Transverse colon (tissue), 4 donors: ENCODE measurements around the gene GZMM. TPM values are rescaled to one million over a fixed set of nuclear protein-coding genes. Genes with fewer than 3 reads are reported as not detected.

Experiments
- DNase-seq: peaks from one replicate; pipeline ENCODE4 v3.0.0-alpha.2; 2019
- H3K27ac ChIP-seq, 4 donors: fragments of 200-600 bp; sonication (generic); 2 replicates each; pipeline ENCODE4 v1.5.1; 2016 to 2018; ENCODE audit warnings: inconsistent platforms in 4 of 4
- H3K27me3 ChIP-seq: fragments of 200-600 bp; sonication (generic); 2 replicates; pipeline ENCODE4 v1.5.1; 2017; ENCODE audit warnings: inconsistent platforms
- H3K36me3 ChIP-seq, 4 donors: fragments of 200-600 bp; sonication (generic); 2 replicates each; pipeline ENCODE4 v1.5.1; 2017 to 2019; ENCODE audit warnings: inconsistent platforms in 4 of 4
- H3K4me1 ChIP-seq, 4 donors: fragments of 200-600 bp; sonication (generic); 2 replicates each; pipeline ENCODE4 v1.5.1; 2017 to 2020; ENCODE audit warnings: inconsistent platforms in 4 of 4
- H3K4me3 ChIP-seq, 4 donors: fragments of 200-600 bp; sonication (generic); 1 replicate in 1 of 4; 2 replicates in 3 of 4; pipeline versions ENCODE4 v1.5.1 to v1.6.1; 2017 to 2019; ENCODE audit warnings: inconsistent platforms in 4 of 4
- H3K9me3 ChIP-seq, 2 donors: fragments of 200-600 bp; sonication (generic); 2 replicates each; pipeline ENCODE4 v1.5.1; 2017 to 2019; ENCODE audit warnings: inconsistent platforms in 2 of 2
- CTCF ChIP-seq, 5 experiments: fragments of 200-600 bp in 3 of 5; fragments of 450-650 bp in 2 of 5; sonication (generic) in 3 of 5; IDR thresholded peaks; 1 replicate in 2 of 5; 2 replicates in 3 of 5; pipeline ENCODE4 v1.5.1; 2016 to 2017; ENCODE audit warnings: antibody characterized with exemption in 5 of 5, inconsistent platforms in 3 of 5, mild to moderate bottlenecking in 2 of 5, moderate library complexity in 1 of 5
- EP300 ChIP-seq: sonication (generic); formaldehyde crosslinking; IDR thresholded peaks from one replicate; pipeline ENCODE4 v1.6.1; 2017; ENCODE audit warnings: antibody characterized with exemption, low read depth
- POLR2A ChIP-seq: fragments of 450-650 bp; IDR thresholded peaks from one replicate; pipeline ENCODE4 v1.6.1; 2016; ENCODE audit warnings: antibody characterized with exemption, mild to moderate bottlenecking, moderate library complexity
- POLR2AphosphoS5 ChIP-seq, 3 donors: sonication (generic); formaldehyde crosslinking; IDR thresholded peaks; one replicate each; pipeline ENCODE4 v1.6.1; 2016; ENCODE audit warnings: antibody characterized with exemption in 3 of 3
- WGBS, 2 donors: methylation state at CpG; one replicate each; pipeline ENCODE4 v1.1.5; 2018; ENCODE audit warnings: low coverage in 1 of 2; 5-methylcytosine and 5-hydroxymethylcytosine counted together
- in situ Hi-C, 4 donors: fragments of 200-750 bp; cut with MboI; loops; one replicate each; pipeline versions ENCODE4 v1.15.0 to v1.15.1; 2017; ENCODE audit warnings: low sequenced_read_pairs in 3 of 4, low pct_ligation_motif_present in 1 of 4, low pct_unique_long_range_greater_than_20kb in 1 of 4
- intact Hi-C: fragments of 100-400 bp; cut with DNase I; formaldehyde crosslinking; loops from one replicate; pipeline ENCODE4 v1.15.1; 2023; ENCODE audit warnings: low total_unique reads
- total RNA-seq, 4 donors: library from RNA; depleted of rRNA; stranded (reverse); fragments of >200 nt; gene quantifications; one replicate each; pipeline ENCODE4 v1.1.0, GENCODE V29; 2016

The GZMM gene
- total RNA-seq, 4 donors from 2014 or later = 1.1 to 1.8 TPM; not detected in 2

DNA sequence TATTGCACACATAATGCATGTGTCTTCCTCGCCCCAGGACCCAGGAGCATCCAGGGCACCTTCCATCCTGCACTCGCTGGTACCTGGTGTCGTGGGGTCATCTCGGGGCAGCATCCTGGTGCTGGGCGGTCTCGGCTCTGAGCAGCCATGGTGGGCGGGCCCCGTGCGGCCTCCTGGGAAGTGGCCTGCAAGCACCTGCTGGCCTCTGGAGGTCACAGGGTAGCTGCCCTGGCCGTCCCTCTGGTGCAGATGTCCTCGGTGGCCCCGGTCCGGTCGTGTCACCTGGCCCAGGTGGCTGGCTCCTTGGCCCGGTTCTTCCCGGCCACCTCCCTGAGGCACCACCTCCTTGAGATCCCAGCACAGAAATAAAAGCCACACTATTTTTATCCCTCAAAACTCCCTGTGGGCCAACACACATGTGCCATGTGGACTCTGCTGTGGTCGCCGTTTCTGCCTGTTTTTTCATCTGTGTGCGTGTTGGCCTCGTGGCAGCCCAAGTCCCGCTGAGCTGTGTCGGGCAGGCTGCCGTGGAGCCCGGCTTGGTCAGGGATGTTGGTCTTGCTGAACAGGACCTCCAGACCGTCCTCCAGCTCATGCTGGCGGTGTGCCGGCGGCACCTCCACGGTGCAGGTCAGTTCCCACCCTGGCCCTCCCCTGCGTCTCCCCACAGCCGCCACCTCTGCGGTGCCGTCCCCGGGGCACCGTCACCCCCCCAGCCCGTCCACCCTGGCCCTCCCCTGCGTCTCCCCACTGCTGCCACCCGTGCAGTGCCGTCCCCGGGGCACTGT lies 5.0 kb upstream of the GZMM start:
- TF ChIP-seq POLR2AphosphoS5 (IDR thresholded peaks at IDR 0.05) = no peak
- TF ChIP-seq CTCF (IDR thresholded peaks at IDR 0.05) = no peak
- TF ChIP-seq EP300 = no peak
- TF ChIP-seq POLR2A = no peak
- in situ Hi-C loops (no loop called here), intact Hi-C loops (no loop called here)
- 84% methylated on average over 32 of the region's 40 CpGs; no CpG with 5 or more reads in 1 of the 2 donors for WGBS, 2 donors
- no peak for DNase-seq
- H3K36me3 ChIP-seq = peaks cover 0 to 28% (median 4%) of the 10 kb centered on the region in 4 donors
- H3K27me3 ChIP-seq = no peaks in the 10 kb centered on the region
- no peaks in the 10 kb centered on the region for H3K9me3 ChIP-seq
- no peak overlapping the region for H3K27ac ChIP-seq
- H3K4me3 ChIP-seq = no peak overlapping the region
- peaks cover 8 to 16% (median 12%) of the 10 kb centered on the region in 4 donors for H3K4me1 ChIP-seq

GRCh38 chr19:539429-540030 lies 4.3 kb upstream of the GZMM start:
- in situ Hi-C loops = no loop called here
- DNase-seq = no peak
- TF ChIP-seq CTCF (IDR thresholded peaks at IDR 0.05) = no peak
- no peak for TF ChIP-seq EP300
- TF ChIP-seq POLR2A = no peak
- no peak for TF ChIP-seq POLR2AphosphoS5 (IDR thresholded peaks at IDR 0.05)
- WGBS, 2 donors = 90% methylated on average over 22 of the region's 30 CpGs; no CpG with 5 or more reads in 1 of the 2 donors
- H3K36me3 ChIP-seq = peaks cover 0 to 28% (median 4%) of the 10 kb centered on the region in 4 donors
- intact Hi-C loops = no loop called here
- H3K9me3 ChIP-seq = no peaks in the 10 kb centered on the region
- H3K4me3 ChIP-seq = no peak overlapping the region
- H3K27me3 ChIP-seq = no peaks in the 10 kb centered on the region
- no peak overlapping the region for H3K27ac ChIP-seq
- H3K4me1 ChIP-seq = peaks cover 4 to 10% (median 8%) of the 10 kb centered on the region in 4 donors

DNA sequence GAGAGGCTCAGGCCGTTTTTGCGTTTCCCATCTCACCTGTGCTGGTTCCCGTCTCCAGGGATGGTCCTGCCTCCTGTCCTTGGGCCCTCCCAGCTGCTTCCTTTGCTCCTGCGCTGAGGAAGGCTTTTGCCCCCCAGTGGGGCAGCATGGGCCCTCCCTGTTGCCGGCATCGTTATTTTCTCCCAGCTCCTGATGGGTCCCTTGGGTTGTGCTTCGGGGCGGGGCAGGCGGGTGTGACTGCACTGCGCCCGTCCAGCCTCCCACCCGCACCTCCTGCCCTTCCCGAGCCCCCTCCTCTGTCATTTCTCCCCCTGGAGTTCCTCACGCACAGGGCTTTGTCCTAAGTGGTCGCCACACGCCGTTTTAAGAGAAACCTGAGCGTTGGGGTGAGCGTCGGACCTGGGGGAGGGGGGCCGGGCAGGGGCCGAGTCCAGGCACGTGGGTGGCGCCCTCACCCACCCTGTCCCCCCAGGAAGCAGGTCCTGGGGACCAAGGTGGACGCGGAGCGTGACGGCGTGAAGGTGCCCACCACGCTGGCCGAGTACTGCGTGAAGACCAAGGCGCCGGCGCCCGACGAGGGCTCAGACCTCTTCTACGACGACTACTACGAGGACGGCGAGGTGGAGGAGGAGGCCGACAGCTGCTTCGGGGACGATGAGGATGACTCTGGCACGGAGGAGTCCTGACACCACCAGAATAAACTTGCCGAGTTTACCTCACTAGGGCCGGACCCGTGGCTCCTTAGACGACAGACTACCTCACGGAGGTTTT lies 2.8 kb upstream of the GZMM start:
- 90 to 91% methylated on average over 12 to 51 of the region's 51 CpGs for WGBS, 2 donors
- Histone ChIP-seq H3K27ac (no peak overlapping the region), H3K4me1 (no peaks in the 10 kb centered on the region), H3K36me3 (peaks cover 0 to 26% (median 4%) of the 10 kb centered on the region in 4 donors), H3K27me3 (no peaks in the 10 kb centered on the region), H3K4me3 (no peak overlapping the region), H3K9me3 (no peaks in the 10 kb centered on the region)
- in situ Hi-C loops (no loop called here), intact Hi-C loops (no loop called here)
- no peak for TF ChIP-seq CTCF (IDR thresholded peaks at IDR 0.05)
- no peak for TF ChIP-seq POLR2A
- TF ChIP-seq POLR2AphosphoS5 (IDR thresholded peaks at IDR 0.05) = no peak
- no peak for TF ChIP-seq EP300
- no peak for DNase-seq

- in situ Hi-C loops = no loop called here
- DNase-seq = no peak
- intact Hi-C loops = no loop called here
- WGBS, 2 donors = 91 to 100% methylated on average over 1 to 26 of the region's 26 CpGs
- TF ChIP-seq POLR2A (no peak), CTCF (IDR thresholded peaks at IDR 0.05) (no peak)
- Histone ChIP-seq H3K4me3 (no peak overlapping the region), H3K27ac (no peak overlapping the region), H3K36me3 (peaks cover 0 to 19% (median 2%) of the 10 kb centered on the region in 4 donors), H3K9me3 (no peaks in the 10 kb centered on the region), H3K4me1 (no peaks in the 10 kb centered on the region), H3K27me3 (no peaks in the 10 kb centered on the region)
Measured at GRCh38 chr19:541699-542098, 2.2 kb upstream of the GZMM start.
